ENCODE measurements around the gene MECR. TPM values are rescaled to one million over a fixed set of nuclear protein-coding genes. Genes with fewer than 3 reads are reported as not detected.

MECR gene
- total RNA-seq, 1 donor from 2014 or later, result 15.2 TPM

DNA sequence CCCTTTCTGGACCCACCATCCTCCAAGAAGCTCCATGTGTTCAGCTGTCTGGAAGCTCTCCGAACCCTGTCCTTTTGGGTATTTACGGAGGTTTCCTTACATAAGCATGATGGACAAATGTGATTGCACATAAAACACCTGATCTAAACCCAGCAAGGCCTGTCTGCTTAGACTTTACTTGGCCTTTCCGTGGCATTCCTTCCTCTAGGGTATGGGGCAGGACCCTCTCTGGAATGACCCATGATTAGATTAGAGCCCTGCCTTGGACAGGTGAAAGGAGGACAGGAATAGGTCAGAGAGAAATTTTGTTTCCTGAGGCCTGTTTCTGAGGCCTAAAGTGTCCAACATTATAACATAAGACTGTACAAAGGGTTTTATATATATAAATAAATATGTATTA is 22.4 kb upstream of the MECR start:
- H3K36me3 Mint-ChIP-seq (ENCODE audit: low read depth), result peaks cover 3% of the 10 kb centered on the region
- peaks cover 30% of the 10 kb centered on the region for H3K4me1 Mint-ChIP-seq (ENCODE audit: low read depth)
- no peak overlapping the region for H3K27ac Mint-ChIP-seq (ENCODE audit: unreplicated experiment)

DNA sequence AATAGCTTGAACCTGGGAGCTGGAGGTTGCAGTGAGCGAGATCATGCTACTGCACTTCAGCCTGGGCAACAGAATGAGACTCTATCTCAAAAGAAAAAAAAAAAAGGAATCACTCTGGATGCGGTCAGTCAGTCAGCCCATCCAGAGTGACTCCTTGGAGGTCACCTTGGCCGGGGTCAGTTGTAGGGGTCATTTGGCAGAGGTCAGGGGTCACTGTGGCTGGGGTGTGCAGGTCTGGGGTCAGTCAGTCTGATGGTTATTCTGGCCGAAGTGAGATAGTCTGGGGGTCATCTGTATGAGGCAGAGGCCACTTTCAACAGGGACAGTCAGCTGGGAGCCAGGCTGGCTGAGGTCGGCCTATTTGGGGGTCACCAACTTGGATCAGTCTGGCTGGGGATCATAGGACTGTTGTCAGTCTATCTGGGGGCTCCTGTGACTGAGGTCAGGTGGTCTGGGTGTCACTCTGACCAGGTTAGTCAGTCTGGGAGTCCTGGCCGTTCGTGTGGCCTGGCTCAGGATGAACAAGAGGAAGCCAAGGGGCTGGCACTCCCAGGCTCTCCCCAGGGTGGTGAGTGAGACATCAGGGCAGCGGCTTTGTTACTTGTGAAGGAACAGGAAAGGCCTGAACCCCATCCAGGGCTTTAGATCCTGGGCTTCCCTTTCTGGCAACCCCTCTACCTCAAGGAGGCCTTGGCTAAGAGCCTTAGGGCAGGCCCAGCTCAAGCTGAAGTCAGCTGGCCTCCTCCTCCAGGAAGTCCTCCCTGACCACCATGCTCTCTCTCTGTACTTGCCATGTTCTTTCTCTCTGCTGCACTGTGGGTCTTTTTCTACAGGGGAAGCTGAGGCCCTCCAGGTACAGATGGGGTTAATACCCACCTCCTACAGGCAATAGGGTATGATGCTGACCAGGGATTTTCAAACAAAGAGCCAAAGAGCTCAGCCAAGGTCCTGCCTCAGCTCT is 20.7 kb upstream of the MECR start:
- Mint-ChIP-seq H3K9me3 (ENCODE audit: low read depth) (no peaks in the 10 kb centered on the region), H3K27ac (ENCODE audit: unreplicated experiment) (no peak overlapping the region)
- TF ChIP-seq, protein P1, sequence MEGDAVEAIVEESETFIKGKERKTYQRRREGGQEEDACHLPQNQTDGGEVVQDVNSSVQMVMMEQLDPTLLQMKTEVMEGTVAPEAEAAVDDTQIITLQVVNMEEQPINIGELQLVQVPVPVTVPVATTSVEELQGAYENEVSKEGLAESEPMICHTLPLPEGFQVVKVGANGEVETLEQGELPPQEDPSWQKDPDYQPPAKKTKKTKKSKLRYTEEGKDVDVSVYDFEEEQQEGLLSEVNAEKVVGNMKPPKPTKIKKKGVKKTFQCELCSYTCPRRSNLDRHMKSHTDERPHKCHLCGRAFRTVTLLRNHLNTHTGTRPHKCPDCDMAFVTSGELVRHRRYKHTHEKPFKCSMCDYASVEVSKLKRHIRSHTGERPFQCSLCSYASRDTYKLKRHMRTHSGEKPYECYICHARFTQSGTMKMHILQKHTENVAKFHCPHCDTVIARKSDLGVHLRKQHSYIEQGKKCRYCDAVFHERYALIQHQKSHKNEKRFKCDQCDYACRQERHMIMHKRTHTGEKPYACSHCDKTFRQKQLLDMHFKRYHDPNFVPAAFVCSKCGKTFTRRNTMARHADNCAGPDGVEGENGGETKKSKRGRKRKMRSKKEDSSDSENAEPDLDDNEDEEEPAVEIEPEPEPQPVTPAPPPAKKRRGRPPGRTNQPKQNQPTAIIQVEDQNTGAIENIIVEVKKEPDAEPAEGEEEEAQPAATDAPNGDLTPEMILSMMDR (IDR thresholded peaks at IDR 0.05), result no peak

More for the DNA sequence above, 22.4 kb upstream of the MECR start:
- peaks cover 5% of the 10 kb centered on the region for H3K27me3 Mint-ChIP-seq (ENCODE audit: low read depth)
- no peak for DNase-seq (ENCODE audit: low spot score)
- no peak overlapping the region for H3K4me3 Mint-ChIP-seq (ENCODE audit: unreplicated experiment)
- H3K9me3 Mint-ChIP-seq (ENCODE audit: low read depth), result no peaks in the 10 kb centered on the region
- TF ChIP-seq, protein P1 (IDR thresholded peaks at IDR 0.05), result no peak

DNA sequence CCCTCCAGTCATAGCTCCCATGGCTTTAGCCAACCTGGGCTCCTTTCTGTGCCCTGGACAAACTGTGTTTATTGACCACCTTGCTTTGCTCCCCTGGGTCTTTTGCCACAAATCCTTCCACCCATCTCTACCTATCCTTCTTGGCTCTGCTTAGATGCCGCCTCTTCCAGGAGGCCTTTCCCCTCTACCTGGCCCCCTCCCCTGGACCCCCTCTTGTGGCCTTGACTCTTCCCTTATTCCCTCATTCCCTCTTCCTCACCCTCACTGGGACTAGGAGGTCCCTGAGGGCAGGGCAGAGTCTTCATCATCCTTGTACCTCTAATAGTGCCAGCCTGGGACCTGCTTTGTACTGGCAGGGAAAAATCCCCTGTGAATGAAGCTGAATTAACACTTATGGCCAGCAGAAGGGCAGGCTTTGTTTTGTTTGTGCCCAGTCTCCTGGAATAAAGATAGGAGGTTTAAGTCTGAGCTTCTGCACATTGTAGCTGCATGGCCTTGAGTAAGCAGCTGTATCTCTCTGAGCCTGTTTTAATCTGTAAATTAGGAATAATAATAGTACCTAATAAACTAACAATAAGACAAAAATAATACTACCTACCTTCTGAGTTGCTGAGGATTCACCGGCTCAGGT is 19.3 kb upstream of the MECR start:
- Mint-ChIP-seq H3K9me3 (ENCODE audit: low read depth) (no peaks in the 10 kb centered on the region), H3K4me1 (ENCODE audit: low read depth) (peaks cover 17% of the 10 kb centered on the region), H3K4me3 (ENCODE audit: unreplicated experiment) (no peak overlapping the region), H3K36me3 (ENCODE audit: low read depth) (no peaks in the 10 kb centered on the region), H3K27me3 (ENCODE audit: low read depth) (no peaks in the 10 kb centered on the region), H3K27ac (ENCODE audit: unreplicated experiment) (no peak overlapping the region)
- TF ChIP-seq, protein P1 (IDR thresholded peaks at IDR 0.05), result no peak
- no peak for DNase-seq (ENCODE audit: low spot score)

More for the DNA sequence above, 20.7 kb upstream of the MECR start:
- Mint-ChIP-seq H3K4me3 (ENCODE audit: unreplicated experiment) (no peak overlapping the region), H3K4me1 (ENCODE audit: low read depth) (peaks cover 21% of the 10 kb centered on the region), H3K27me3 (ENCODE audit: low read depth) (peaks cover 5% of the 10 kb centered on the region), H3K36me3 (ENCODE audit: low read depth) (peaks cover 3% of the 10 kb centered on the region)
- no peak for DNase-seq (ENCODE audit: low spot score)

- no peaks in the 10 kb centered on the region for H3K36me3 Mint-ChIP-seq (ENCODE audit: low read depth)
- DNase-seq (ENCODE audit: low spot score), result peak; percentile 68
- no peak overlapping the region for H3K4me3 Mint-ChIP-seq (ENCODE audit: unreplicated experiment)
- TF ChIP-seq, protein P1 (IDR thresholded peaks at IDR 0.05), result no peak
- peaks cover 17% of the 10 kb centered on the region for H3K4me1 Mint-ChIP-seq (ENCODE audit: low read depth)
- no peak overlapping the region for H3K27ac Mint-ChIP-seq (ENCODE audit: unreplicated experiment)
- no peaks in the 10 kb centered on the region for H3K9me3 Mint-ChIP-seq (ENCODE audit: low read depth)
- H3K27me3 Mint-ChIP-seq (ENCODE audit: low read depth), result no peaks in the 10 kb centered on the region
Measured at GRCh38 chr1:29249170-29249691, 18.5 kb upstream of the MECR start.

GRCh38 chr1:29248409-29248808 is 17.7 kb upstream of the MECR start:
- H3K27ac Mint-ChIP-seq (ENCODE audit: unreplicated experiment), result no peak overlapping the region
- no peak for DNase-seq (ENCODE audit: low spot score)
- H3K9me3 Mint-ChIP-seq (ENCODE audit: low read depth), result no peaks in the 10 kb centered on the region
- TF ChIP-seq, protein P1 (IDR thresholded peaks at IDR 0.05), result no peak
- no peak overlapping the region for H3K4me3 Mint-ChIP-seq (ENCODE audit: unreplicated experiment)
- H3K4me1 Mint-ChIP-seq (ENCODE audit: low read depth), result peaks cover 17% of the 10 kb centered on the region
- H3K27me3 Mint-ChIP-seq (ENCODE audit: low read depth), result no peaks in the 10 kb centered on the region
- no peaks in the 10 kb centered on the region for H3K36me3 Mint-ChIP-seq (ENCODE audit: low read depth)

All from chondrocyte (in vitro differentiated cells).